HG03571 (cell line): ENCODE data around the gene HRCT1.
"Not testable (repeated sequence)": the region's sequence is repeated elsewhere in the genome, so short reads cannot be mapped to it uniquely, and the experiment has no call there.

Experiments used
- ATAC-seq: cut with Tn5 transposase; IDR thresholded peaks from one replicate; pipeline ENCODE4 v1.9.1; 2021; ENCODE audit not compliant: unreplicated experiment

The HRCT1 gene

DNA sequence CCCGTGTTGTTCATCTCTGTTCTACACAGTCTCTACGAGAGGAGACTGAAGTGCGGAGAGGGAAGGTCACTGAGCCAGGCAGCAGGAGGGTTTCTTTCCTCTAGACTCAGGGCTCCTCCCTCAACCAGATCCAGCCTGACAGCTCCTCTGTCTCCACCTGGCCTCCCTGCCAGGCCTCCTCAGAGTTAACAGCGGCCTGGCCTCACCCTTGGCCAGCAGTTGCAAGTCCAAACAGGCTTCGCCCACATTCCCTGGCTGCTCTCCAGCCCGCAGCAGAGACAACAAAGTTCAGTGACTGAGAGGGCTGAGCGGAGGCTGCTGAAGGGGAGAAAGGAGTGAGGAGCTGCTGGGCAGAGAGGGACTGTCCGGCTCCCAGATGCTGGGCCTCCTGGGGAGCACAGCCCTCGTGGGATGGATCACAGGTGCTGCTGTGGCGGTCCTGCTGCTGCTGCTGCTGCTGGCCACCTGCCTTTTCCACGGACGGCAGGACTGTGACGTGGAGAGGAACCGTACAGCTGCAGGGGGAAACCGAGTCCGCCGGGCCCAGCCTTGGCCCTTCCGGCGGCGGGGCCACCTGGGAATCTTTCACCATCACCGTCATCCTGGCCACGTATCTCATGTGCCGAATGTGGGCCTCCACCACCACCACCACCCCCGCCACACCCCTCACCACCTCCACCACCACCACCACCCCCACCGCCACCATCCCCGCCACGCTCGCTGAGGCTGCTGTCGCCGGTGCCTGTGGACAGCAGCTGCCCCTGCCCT lies at the start of gene HRCT1:
HRCT1 (plus strand) TSS at position 291 of the 768 bp plus-strand sequence; CDS start at position 377, 86 bp downstream.
- no peak for ATAC-seq

DNA sequence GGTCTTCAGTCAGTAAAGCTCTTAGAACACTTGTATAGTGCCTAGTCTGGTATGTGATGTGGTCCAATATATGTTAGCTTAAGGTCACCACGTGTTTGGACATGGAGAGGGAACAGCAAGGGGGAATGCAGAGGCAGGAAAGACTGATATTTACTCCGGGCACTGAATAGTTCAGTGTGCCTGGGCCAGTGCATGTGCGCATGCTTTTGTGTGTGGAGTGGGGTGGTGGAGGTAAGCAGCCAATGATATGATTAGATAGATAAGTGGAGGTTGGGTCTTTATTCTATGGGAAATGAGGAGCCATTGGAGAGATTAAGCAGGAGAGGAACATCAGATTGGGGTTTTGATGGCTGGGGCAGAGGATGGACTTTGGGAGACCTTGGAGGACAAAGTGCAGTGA lies 49.8 kb upstream of the HRCT1 start:
- ATAC-seq: no peak

DNA sequence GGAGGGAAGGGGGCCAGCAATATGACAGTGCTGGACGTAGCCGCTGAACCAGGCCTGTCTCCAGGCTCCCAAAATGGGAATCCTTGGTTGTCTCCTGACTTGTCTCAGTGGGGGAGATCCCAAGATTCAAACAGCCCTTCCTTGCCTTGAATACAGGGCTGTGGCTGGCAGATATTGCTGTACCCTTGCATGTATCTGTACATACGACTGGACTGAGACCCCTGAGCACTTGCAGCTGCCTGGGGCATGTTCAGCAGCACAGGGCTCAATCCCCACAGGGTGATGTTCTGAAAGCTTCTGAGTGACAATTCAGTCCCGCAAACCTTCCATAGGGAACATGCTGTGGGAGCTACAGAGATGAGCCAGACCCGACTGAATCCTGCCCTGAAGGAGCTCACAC lies 49.1 kb upstream of the HRCT1 start:
- no peak for ATAC-seq

DNA sequence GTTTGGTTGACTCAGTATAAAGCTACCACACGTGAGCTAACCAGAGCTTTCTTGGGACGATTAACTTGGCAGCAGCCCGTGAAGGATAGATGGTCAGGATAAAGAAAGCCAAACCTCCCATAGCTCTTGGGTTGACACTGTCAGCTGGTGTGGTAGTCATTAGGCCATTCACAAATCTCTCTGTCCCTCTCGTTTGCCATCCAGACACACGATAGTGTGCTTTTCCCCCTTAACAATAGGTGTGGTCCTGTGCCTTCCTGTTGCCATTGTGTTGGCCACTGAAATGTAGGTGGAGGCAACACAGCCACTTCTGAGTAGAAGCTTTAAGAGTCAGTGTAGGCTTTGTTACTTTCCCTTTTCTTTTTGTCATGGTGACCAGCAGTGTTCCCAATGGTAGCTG lies 47.5 kb upstream of the HRCT1 start:
- no peak for ATAC-seq

DNA sequence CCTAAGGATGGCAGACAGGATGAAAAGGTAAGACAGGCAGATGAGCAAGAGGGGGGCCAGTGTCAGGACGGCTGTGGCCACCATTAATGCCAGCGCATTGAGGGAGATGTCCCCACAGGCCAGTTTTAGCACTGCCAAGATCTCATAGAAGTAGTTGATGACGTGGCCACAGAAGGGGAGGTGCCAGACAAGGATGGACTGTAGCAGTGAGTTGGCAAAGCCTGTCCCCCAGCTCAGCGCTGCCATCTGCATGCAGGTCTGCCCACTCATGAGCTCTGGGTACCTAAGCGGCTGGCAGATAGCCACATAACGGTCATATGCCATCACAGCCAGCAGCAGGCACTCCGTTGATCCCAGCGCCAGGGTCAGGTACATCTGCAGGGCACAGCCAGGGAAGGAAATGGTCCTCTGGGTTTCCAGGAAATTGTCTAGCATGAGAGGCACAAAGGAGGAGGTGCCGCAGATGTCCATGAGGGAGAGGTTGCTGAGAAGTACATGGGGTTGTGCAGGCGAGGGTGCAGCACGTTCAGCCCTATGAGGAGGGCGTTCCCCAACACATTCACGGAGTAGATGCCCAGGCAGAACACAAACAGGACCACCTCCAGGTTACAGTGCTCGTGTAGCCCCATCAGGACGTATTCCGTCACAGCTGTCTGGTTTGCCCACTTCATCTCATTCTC lies 46.6 kb upstream of the HRCT1 start:
- no peak for ATAC-seq

DNA sequence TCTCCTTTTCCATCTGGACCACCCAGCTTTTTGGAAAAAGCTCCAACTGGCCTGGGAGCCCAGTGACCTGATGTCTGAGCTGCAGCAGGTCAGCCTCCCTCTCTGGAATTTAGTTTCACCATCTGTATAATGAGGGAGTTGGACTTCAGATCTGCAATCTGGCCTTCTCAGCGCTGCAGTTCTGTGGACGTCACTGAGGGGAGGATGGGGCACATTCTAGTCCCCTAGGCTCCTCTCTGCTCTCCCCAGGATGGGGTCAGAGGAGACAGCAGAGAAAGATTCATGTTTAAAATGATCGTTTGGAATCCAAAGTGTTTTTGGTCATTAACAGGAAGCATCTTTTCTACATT lies 46.0 kb upstream of the HRCT1 start:
- ATAC-seq: no peak

DNA sequence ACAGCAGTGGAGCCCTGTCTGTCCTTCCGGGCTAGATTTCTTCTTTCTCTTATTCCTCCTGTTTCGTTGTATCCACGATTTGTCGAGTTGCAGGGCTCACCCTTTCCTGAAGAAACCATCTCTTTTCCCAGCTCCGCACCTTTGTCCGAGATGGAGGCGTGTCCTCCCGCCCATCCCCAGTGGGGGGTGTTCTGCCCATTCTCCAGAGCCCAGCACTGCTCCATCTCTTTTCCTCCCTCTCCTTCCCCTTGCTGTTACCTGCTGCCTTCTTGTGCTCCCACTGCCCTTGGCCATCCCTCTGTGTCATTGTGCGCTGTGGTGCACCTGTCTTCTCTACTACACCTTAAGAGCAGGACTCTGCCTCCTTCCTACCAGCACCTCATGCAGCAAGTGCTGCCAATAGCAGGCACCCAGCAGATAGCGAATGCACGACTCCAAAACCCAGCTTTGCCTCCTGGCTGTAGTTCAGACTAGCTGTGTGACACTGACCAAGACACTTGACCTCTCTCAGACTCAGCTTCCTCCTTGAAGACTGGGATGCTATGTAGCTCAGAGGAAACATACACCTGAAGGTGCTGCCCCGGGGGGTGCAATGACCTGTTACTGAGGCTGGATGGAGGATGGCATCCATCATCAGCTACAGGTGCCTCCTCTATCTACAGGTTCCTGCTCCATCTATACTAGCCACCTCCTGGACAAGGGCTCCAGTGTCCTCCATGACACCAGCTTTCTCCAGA lies 44.7 kb upstream of the HRCT1 start:
- no peak for ATAC-seq

DNA sequence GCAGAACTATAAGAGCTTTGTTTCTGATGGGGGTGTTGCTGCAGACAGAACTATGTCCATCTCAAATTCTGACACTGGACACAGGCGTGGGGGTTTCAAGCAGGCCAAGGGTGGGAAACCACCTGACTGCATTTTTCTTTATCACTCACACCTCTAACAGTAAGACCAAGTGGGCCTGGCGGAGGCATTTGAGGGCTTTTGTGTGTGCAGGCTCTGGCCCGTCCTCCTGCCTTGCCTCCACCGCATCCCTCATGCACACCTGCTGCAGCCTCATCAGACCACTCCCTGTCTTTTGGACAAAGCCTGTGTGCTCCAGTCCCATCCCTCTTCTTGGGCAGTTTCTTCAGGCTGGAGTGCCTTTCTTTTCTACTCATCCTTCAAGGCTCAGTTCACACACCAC lies 43.7 kb upstream of the HRCT1 start:
- no peak for ATAC-seq

DNA sequence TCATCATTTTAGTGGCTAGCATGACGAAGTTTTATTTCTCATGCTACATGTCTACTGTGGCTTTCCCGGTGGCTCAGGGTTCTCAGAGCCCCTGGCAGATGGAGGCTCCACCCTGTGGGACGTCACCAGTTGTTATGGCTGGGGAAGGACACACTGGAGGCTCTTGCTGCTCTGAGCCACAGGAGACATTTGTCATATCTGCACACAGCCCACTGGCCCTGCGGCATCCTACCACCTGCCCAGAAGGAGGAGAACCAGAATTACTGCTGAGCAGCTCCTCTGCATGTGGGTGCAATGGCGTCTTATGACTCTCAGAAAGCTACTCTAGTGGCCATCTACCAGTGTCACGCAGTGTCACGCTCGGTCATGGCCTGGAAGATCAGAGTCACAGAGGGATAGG lies 42.4 kb upstream of the HRCT1 start:
- ATAC-seq: no peak

DNA sequence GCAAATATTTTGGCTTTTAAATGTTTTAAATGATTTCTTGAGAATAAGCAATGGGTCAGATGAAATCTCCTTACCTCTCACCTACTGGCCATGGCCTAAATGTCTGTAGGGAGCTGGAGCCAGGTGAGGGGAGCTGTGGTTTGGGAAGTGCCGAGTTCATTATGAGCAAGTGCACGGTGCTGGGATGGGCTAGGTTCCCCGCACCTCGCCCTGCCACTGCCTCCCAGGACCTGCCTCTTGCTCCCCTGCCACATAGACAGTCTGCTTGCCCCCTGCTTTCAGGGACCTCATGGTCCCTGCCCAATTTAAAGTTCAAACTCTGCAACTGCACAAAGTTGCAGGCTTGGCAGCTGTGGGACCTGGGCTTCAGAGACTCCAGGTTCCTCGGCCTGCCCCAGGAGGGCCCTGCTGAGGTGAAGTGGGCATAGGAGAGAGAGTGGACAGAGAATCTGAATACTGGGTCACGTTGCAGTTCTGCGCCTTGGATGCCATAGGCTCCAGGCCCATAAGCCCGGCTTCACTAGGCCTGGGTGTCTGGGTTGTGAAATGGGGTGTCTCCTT lies 41.2 kb upstream of the HRCT1 start:
- ATAC-seq: no peak

DNA sequence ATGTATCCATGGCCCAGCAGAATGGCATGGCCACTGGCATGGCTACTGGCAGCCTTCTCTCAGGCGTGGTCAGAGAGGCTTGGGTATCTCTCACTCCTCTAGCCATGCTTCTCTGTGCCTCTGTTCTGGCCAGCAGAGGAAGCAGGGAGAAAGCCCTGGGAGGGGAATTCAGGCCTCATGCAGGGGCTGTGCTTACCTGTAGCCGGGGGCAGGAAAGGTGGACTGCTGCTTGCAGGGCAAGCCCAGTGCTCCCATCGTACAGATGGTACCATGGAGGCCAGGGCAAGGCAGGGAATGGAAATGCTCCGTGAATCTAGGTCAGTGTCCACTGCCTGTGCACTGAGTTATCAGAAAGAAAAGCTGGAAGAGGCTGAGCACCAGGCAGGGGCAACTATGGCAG lies 38.5 kb upstream of the HRCT1 start:
- no peak for ATAC-seq

DNA sequence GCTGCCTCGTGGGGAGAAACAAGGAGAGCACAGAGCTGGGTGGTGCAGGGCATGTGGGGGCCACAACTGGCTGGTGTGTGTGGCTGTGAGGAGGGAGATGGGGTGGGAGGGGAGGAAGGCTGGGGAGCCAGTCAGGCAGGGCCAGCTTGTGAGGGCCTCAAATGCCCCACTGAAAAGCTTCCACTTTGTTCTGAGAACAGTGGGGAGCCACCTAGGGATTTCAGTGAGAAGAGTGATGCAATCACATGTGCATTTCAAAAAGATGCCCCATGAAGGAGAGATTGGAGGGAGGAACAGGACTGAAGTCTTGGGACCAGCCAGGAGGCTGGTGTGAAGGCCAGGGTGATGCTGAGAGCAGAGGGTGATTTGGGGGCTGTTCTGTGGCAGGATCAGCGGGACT lies 37.1 kb upstream of the HRCT1 start:
- no peak for ATAC-seq

DNA sequence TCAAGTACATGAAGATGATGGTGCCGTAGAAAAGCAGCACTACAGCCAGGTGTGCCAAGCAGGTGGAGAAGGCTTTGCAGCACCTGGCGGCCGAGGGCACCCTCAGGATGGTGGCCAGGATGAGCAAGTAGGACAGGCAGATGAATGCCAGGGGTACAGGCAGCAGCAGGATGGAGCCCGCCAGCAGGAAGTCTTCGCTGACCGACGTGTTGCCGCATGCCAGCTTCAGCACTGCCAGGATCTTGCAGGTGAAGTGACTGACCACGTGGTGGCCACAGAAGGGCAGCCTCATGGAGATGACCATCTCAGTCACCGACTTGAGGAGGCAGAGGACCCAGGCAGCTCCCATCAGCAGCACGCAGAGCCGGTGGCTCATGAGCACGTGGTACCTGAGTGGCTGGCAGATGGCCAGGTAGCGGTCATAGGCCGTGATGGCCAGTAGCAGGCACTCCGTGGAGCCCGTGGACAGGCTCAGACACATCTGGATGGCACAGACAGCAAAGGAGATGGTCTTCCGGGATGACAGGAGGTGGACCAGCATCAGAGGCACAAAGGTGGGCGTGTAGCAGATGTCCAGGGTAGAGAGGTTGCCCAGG lies 36.3 kb upstream of the HRCT1 start:
- ATAC-seq: no peak

DNA sequence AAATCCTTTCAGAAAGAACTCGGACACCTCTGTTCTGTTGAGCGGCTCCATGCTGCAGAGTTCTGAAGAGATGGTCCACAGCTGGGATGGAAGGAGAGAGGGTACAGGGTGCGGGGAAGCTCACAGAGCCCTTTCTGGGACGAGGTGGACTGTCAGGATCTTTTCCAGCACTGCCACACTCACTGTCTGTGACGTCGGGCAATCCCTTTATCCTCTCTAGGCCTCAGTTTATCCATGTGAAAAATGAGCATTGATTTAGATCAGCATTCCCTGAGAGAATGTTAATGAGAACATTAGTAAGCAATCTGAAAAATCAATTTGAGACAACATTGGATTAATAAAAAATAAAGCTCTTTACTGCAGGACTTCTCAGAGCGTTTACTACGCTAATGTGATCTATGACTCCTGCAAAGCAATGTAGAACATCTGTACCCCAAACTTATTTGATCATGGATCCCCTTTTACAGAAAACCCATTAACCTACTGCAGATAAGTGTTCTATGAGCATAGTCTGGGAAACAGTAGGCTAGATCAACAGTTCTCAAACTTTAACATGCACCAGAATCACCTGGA lies 35.6 kb upstream of the HRCT1 start, which contains the start of gene OR13J1:
OR13J1 (minus strand) TSS at position 51 of the 573 bp plus-strand sequence; CDS start at position 51, 0 bp downstream.
- ATAC-seq: no peak

DNA sequence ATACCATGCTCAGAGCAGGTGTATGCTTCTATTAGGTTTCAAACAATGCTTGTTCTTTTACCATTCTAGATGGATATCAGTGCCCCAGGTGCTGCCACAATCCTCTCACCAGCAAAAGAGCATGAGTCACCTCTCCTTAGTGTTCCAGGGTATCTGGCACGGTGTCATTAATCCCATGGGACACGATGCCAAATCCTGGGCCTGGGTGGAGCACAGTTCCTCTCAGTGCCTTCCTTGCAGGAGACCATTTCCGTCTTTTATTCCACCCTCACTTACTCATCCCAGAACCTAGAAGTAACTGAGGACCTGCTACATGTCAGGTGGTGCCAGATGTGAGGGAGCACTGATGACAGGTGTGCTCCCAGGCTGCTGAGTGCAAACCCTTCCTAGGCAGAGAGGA lies 34.5 kb upstream of the HRCT1 start:
- ATAC-seq: no peak

DNA sequence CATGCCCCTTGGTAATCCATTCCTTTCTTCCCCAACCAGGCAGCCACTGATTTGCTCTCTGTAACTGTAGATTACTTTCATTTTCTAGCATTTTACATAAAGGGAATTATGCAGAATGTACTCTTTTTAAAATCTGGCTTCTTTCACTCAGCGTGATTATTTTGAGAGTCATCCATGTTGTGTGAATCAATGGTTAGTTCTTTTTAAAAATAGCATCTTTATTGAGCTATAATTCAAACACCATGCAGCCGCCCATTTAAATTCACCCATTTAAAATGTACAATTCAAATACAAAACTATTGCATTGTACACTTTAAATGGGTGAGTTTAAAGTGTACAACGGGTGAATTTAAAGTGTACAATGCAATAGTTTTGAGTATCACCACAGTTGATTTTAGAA lies 33.5 kb upstream of the HRCT1 start:
- no peak for ATAC-seq

DNA sequence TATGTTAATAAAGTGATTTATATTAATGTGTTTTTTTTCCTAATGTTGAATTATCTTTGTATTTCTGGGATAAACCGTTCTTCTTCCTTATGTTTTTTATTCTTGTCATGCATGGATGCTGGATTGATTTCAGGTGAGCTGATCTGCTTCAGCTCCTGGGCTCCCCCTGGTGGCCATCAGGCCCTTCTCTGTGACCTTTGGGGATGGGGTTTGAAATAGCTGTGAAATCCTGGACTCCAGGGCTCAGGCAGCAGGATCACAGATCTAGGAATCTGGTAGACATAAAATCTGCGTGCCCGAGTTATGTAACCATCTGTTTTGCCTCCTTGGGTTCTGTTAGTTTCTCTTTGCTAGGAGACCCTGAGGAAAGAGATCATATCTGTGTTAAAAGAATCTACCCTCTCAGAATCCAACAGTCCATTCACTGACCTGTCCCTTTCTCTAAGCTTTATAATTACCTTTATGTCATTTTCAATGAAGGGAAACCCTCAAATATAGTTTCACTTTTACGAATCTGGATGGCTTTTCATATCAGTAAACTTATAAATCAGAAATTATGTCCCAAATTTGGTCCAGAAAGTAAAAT lies 23.6 kb upstream of the HRCT1 start:
- ATAC-seq: no peak

DNA sequence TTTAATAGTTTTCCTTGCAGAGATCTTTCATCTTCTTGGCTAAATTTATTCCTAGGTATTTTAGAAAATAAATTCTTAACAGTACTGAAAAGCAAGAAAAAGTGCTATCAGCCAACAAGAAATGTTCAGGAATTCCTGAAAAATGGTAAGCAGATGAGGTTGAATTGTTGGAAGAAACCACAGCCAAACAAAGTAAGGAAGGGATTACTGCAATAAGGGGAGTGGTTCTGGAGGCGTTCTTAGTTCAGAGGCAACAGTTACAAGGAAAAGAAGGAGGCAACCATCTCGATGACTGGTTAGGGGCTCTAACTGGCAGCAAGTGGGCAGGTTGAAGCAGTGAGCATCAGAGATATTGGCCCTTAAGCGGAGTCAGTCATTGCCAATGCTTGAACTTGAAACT lies 23.0 kb upstream of the HRCT1 start:
- ATAC-seq: no peak

DNA sequence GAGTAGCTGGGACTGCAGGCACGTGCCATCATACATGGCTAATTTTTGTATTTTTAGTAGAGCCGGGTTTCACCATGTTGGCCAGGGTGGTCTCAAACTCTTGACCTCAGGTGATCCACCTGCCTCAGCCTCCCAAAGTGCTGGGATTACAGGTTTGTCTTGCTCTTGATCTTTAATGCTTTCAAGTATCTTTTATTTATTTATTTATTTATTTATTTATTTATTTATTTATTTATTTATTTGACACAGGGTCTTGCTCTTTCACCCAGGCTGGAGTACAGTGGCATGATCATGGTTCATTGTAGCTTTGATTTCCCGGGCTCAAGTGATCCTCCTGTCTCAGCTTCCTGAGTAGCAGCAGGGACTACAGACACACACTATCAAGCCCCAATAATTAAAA lies 21.1 kb upstream of the HRCT1 start:
- ATAC-seq: not testable (repeated sequence)

DNA sequence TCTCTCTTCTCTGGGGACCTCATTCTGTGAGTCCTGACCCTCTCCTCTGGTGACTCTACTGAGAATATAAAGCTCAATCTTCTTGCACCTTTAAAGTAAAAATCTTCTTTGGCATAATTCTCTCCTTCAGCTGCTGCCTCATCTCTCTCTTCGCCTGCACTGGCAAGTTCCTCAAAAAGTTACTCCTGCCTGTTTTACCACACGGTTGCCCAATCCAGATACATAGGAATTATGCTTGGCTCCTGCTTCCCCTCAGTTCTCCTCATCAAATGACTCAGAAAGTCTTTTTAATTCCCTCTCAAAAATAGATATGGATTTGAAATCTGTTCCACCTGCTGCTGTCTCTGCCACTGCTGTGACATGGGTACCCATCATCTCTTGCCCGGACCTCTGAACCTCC lies 14.4 kb upstream of the HRCT1 start:
- no peak for ATAC-seq

DNA sequence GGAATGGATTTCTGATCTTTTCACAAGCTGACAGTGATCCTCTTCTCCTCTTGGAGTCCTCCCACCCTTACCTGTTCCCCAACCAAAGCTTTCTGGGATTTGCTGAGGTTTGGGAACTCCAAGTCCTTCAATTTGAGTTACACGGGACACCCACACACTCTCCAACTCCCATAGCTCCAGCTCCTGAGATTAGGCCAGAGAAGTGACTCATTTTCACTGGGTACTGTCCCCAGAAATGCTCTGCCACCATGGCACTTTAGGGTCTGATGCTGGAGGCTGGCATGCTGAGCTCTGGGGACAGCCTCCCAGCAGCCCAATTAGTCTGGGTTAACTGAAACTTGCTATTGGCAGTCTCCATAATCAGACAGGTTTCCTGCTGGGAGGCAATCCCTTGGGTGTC lies 14.0 kb upstream of the HRCT1 start:
- no peak for ATAC-seq
